OCI-LY1 (cell line): ENCODE data around the gene NCF2.

Experiments used
- H2AFZ ChIP-seq: fragments of 200-600 bp; sonication (generic), shearing (Covaris generic); 2 replicates; pipeline ENCODE4 v1.6.0; 2014; ENCODE audit warnings: antibody characterized with exemption, mild to moderate bottlenecking, low read length
- H3F3A ChIP-seq: fragments of 200-600 bp; sonication (generic), shearing (Covaris generic); 2 replicates; pipeline ENCODE4 v1.6.0; 2014; ENCODE audit warnings: mild to moderate bottlenecking, antibody characterized with exemption, low read length, moderate library complexity; ENCODE audit not compliant: insufficient read depth
- H3K27ac ChIP-seq: fragments of 200-600 bp; sonication (generic); 2 replicates; pipeline ENCODE4 v1.5.1; 2014; ENCODE audit warnings: low read length, mixed run types, mild to moderate bottlenecking, low read depth; ENCODE audit not compliant: poor library complexity, severe bottlenecking
- H3K27me3 ChIP-seq: fragments of 200-600 bp; sonication (generic); 2 replicates; pipeline ENCODE4 v1.6.0; 2014; ENCODE audit warnings: antibody characterized with exemption, mild to moderate bottlenecking, low read length, moderate library complexity; ENCODE audit not compliant: insufficient read depth
- H3K36me3 ChIP-seq: fragments of 200-600 bp; sonication (generic); 2 replicates; pipeline ENCODE4 v1.6.1; 2014; ENCODE audit warnings: mild to moderate bottlenecking, antibody characterized with exemption, low read length, moderate library complexity, mixed read lengths; ENCODE audit not compliant: insufficient read depth
- H3K4me1 ChIP-seq: fragments of 200-600 bp; sonication (generic); 2 replicates; pipeline ENCODE4 v1.5.1; 2014; ENCODE audit warnings: mild to moderate bottlenecking, low read length, moderate library complexity; ENCODE audit not compliant: insufficient read depth, severe bottlenecking
- H3K4me2 ChIP-seq: fragments of 200-600 bp; sonication (generic), shearing (Covaris generic); 2 replicates; pipeline ENCODE4 v1.6.1; 2014; ENCODE audit warnings: low read length
- H3K4me3 ChIP-seq: fragments of 200-600 bp; sonication (generic); 2 replicates; pipeline ENCODE4 v1.5.1; 2014; ENCODE audit warnings: low read length, low read depth, mild to moderate bottlenecking, mixed read lengths; ENCODE audit not compliant: poor library complexity, severe bottlenecking
- H3K79me2 ChIP-seq: fragments of 200-600 bp; shearing (Covaris generic); 2 replicates; pipeline ENCODE4 v1.6.1; 2016; ENCODE audit warnings: mixed run types, low read length, mixed read lengths; ENCODE audit not compliant: insufficient read depth
- H3K9ac ChIP-seq: fragments of 200-600 bp; sonication (generic), shearing (Covaris generic); 2 replicates; pipeline ENCODE4 v1.6.1; 2014; ENCODE audit warnings: mild to moderate bottlenecking, low read length, mixed read lengths
- H3K9me2 ChIP-seq: fragments of 200-600 bp; sonication (generic), shearing (Covaris generic); 2 replicates; pipeline ENCODE4 v1.6.1; 2014; ENCODE audit warnings: low read depth, mild to moderate bottlenecking, low read length, mixed read lengths
- H3K9me3 ChIP-seq: fragments of 200-600 bp; shearing (Covaris generic); 2 replicates; pipeline ENCODE4 v1.6.1; 2014; ENCODE audit warnings: low read length, mixed read lengths
- H4K20me1 ChIP-seq: fragments of 200-600 bp; sonication (generic), shearing (Covaris generic); 2 replicates; pipeline ENCODE4 v1.6.0; 2016; ENCODE audit warnings: mild to moderate bottlenecking, low read length; ENCODE audit not compliant: insufficient read depth
- CTCF ChIP-seq: fragments of 200-600 bp; sonication (generic), shearing (Covaris generic); IDR thresholded peaks from 2 replicates; pipeline ENCODE4 v1.5.1; 2017; ENCODE audit warnings: mild to moderate bottlenecking, antibody characterized with exemption, low read length, moderate library complexity, mixed read lengths
- EZH2 ChIP-seq: fragments of 200-600 bp; sonication (generic), shearing (Covaris generic); IDR thresholded peaks from 2 replicates; pipeline ENCODE4 v1.8.0; 2017; ENCODE audit warnings: borderline replicate concordance, mixed run types, mild to moderate bottlenecking, antibody characterized with exemption, low read length, moderate library complexity, mixed read lengths

Gene NCF2

GRCh38 chr1:183586455-183586854 lies 3.8 kb downstream of the NCF2 start:
- Histone ChIP-seq H3K4me2 (no peak overlapping the region), H3K27me3 (no peaks in the 10 kb centered on the region), H3K27ac (no peak overlapping the region), H4K20me1 (no peaks in the 10 kb centered on the region), H3K9me2 (no peaks in the 10 kb centered on the region), H3K36me3 (no peaks in the 10 kb centered on the region), H3K4me1 (peaks cover 6% of the 10 kb centered on the region), H3K79me2 (no peaks in the 10 kb centered on the region), H2AFZ (no peak overlapping the region), H3K4me3 (no peak overlapping the region), H3K9ac (no peak overlapping the region), H3K9me3 (no peaks in the 10 kb centered on the region), H3F3A (no peaks in the 10 kb centered on the region)
- TF ChIP-seq CTCF, result no peak
- TF ChIP-seq EZH2, result no peak

GRCh38 chr1:183585038-183585437 lies 5.2 kb downstream of the NCF2 start:
- Histone ChIP-seq H4K20me1 (no peaks in the 10 kb centered on the region), H3K9me3 (no peaks in the 10 kb centered on the region), H3K4me2 (no peak overlapping the region), H3K4me3 (no peak overlapping the region), H3K4me1 (peaks cover 3% of the 10 kb centered on the region), H3K79me2 (no peaks in the 10 kb centered on the region), H3K9me2 (no peaks in the 10 kb centered on the region), H3K9ac (no peak overlapping the region), H3K27ac (no peak overlapping the region), H2AFZ (no peak overlapping the region), H3K36me3 (no peaks in the 10 kb centered on the region), H3K27me3 (no peaks in the 10 kb centered on the region), H3F3A (no peaks in the 10 kb centered on the region)
- TF ChIP-seq CTCF (no peak), EZH2 (no peak)

- Histone ChIP-seq H3K79me2 (no peaks in the 10 kb centered on the region), H3K4me1 (no peaks in the 10 kb centered on the region), H3K4me2 (no peak overlapping the region), H4K20me1 (no peaks in the 10 kb centered on the region), H3K9me2 (no peaks in the 10 kb centered on the region), H3K36me3 (no peaks in the 10 kb centered on the region), H3K4me3 (no peak overlapping the region), H3K27me3 (no peaks in the 10 kb centered on the region), H3K9me3 (no peaks in the 10 kb centered on the region), H3K9ac (no peak overlapping the region), H2AFZ (no peak overlapping the region), H3F3A (no peaks in the 10 kb centered on the region), H3K27ac (no peak overlapping the region)
- TF ChIP-seq EZH2 (no peak), CTCF (no peak)
These were observed 6.1 kb downstream of the NCF2 start for GRCh38 chr1:183584147-183584546.
